K562 (cell line): ENCODE results near the gene SIM1. TPM values are rescaled to one million over a fixed set of nuclear protein-coding genes. Genes with fewer than 3 reads are reported as not detected.

ENCODE experiments used
- ATAC-seq: fragments of 200-7000 bp; cut with Tn5 transposase; 3 replicates; pipeline ENCODE4 v1.9.1; 2020; ENCODE audit warnings: moderate library complexity
- BruUV-seq: library from RNA; stranded (reverse); fragments of 400-500 nt; replicated peaks from 2 replicates; lab custom pipeline; 2021; lab: Mats Ljungman, UMichigan
- CTCF ChIA-PET: fragments of 300-600 bp; formaldehyde crosslinking; extraction: SDS; loops from one replicate; lab custom pipeline; 2021; ENCODE audit warnings: low intra/inter-chr PET ratio; lab: Yijun Ruan, JAX
- POLR2A ChIA-PET: fragments of 300-600, 350-650 bp; sonication (Branson Sonifier 250); formaldehyde crosslinking; extraction: SDS; loops from one replicate; lab custom pipeline; 2021; ENCODE audit warnings: antibody characterized with exemption, inconsistent platforms; lab: Yijun Ruan, JAX
- DNase-seq, 4 experiments: peaks; one replicate each; pipeline versions ENCODE4 v3.0.0 to v3.0.0-alpha.2; 2011 to 2018; ENCODE audit warnings: low spot score in 3 of 4, mixed read lengths in 3 of 4; ENCODE audit errors: extremely low read depth in 1 of 4
- FAIRE-seq: peaks from 2 replicates; lab custom pipeline; 2011; peaks lifted over from hg19 to GRCh38; lab: Jason Lieb, UNC
- H2AFZ ChIP-seq: 2 replicates; pipeline ENCODE4 v1.6.0; 2011; ENCODE audit warnings: low read depth, low read length, control low read depth, inconsistent platforms
- H3K27ac ChIP-seq: fragments of 200-600 bp; 3 replicates; pipeline ENCODE4 v1.8.0; 2011; ENCODE audit warnings: low read depth, mild to moderate bottlenecking, control low read depth, inconsistent platforms, low read length, moderate library complexity, mixed read lengths; ENCODE audit errors: extremely low read depth
- H3K27me3 ChIP-seq, 2 experiments: fragments of 300-600 bp in 1 of 2; 2 replicates in 1 of 2; 3 replicates in 1 of 2; pipeline versions ENCODE4 v1.6.0 to v1.8.0; 2011; ENCODE audit warnings: inconsistent platforms in 2 of 2, low read length in 2 of 2, mild to moderate bottlenecking in 1 of 2, mixed read lengths in 1 of 2, moderate library complexity in 1 of 2; ENCODE audit not compliant: control insufficient read depth in 2 of 2, insufficient read depth in 2 of 2
- H3K36me3 ChIP-seq: fragments of 300-600 bp; 3 replicates; pipeline ENCODE4 v1.8.0; 2011; ENCODE audit warnings: mild to moderate bottlenecking, low read length, inconsistent platforms; ENCODE audit not compliant: control insufficient read depth, insufficient read depth
- H3K4me1 ChIP-seq, 2 experiments: fragments of 200-600 bp in 1 of 2; replicated peaks in 1 of 2; 2 replicates in 1 of 2; 3 replicates in 1 of 2; pipeline versions ENCODE4 v1.5.1 to v1.8.0; 2011; ENCODE audit warnings: inconsistent platforms in 2 of 2, low read length in 2 of 2, mild to moderate bottlenecking in 1 of 2, mixed read lengths in 1 of 2, moderate library complexity in 1 of 2; ENCODE audit not compliant: control insufficient read depth in 2 of 2, insufficient read depth in 2 of 2
- H3K4me2 ChIP-seq: 2 replicates; pipeline ENCODE4 v1.6.1; 2011; ENCODE audit warnings: low read length, control low read depth, inconsistent platforms, mixed read lengths; ENCODE audit not compliant: insufficient read depth
- H3K4me3 ChIP-seq: fragments of 200-600 bp; sonication (generic), shearing (Covaris generic); 2 replicates; pipeline ENCODE4 v1.5.1; 2016; ENCODE audit warnings: control low read depth, inconsistent platforms
- H3K79me2 ChIP-seq: fragments of 200-600 bp; 3 replicates; pipeline ENCODE4 v1.8.0; 2011; ENCODE audit warnings: low read length, inconsistent platforms; ENCODE audit not compliant: control insufficient read depth, insufficient read depth
- H3K9ac ChIP-seq, 2 experiments: 2 replicates each; pipeline versions ENCODE4 v1.6.0 to v1.6.1; 2011; ENCODE audit warnings: low read depth in 2 of 2, low read length in 2 of 2, control low read depth in 1 of 2, inconsistent platforms in 1 of 2, mild to moderate bottlenecking in 1 of 2, mixed read lengths in 1 of 2; ENCODE audit not compliant: insufficient read depth in 1 of 2
- H3K9me1 ChIP-seq: one replicate; pipeline ENCODE4 v1.6.0; 2011; ENCODE audit warnings: inconsistent platforms, mild to moderate bottlenecking, low read length, moderate library complexity; ENCODE audit not compliant: control insufficient read depth, insufficient read depth
- H3K9me3 ChIP-seq: replicated peaks from 2 replicates; pipeline ENCODE4 v1.5.1; 2011; ENCODE audit warnings: low read depth, low read length, inconsistent platforms; ENCODE audit not compliant: control insufficient read depth, insufficient read depth
- H4K20me1 ChIP-seq: replicated peaks from 2 replicates; pipeline ENCODE4 v1.6.1; 2011; ENCODE audit warnings: low read length, inconsistent platforms, mixed read lengths; ENCODE audit not compliant: control insufficient read depth, insufficient read depth
- DIDO1 ChIP-seq: fragments of 450-650 bp; IDR thresholded peaks from 2 replicates; pipeline ENCODE4 v1.6.1; 2016; ENCODE audit warnings: low read depth, missing biosample characterization, missing genetic modification characterization
- ELF2 ChIP-seq: fragments of 250-450 bp; sonication (Bioruptor Pico); IDR thresholded peaks from 2 replicates; pipeline ENCODE4 v1.5.0; 2021; ENCODE audit warnings: mild to moderate bottlenecking
- KLF1 ChIP-seq: fragments of 450-650 bp; IDR thresholded peaks from 2 replicates; pipeline ENCODE4 v1.6.1; 2016; ENCODE audit warnings: missing genetic modification characterization, missing compliant biosample characterization
- MCM7 ChIP-seq, 2 experiments: fragments of 450-650 bp; IDR thresholded peaks; 2 replicates each; pipeline ENCODE4 v1.6.1; 2016 to 2018
- NR2C1 ChIP-seq, 2 experiments: fragments of 450-650 bp; IDR thresholded peaks; 2 replicates each; pipeline ENCODE4 v1.6.1; 2017; ENCODE audit warnings: mild to moderate bottlenecking in 2 of 2, antibody characterized with exemption in 1 of 2, inconsistent platforms in 1 of 2, missing compliant biosample characterization in 1 of 2, missing genetic modification characterization in 1 of 2
- NUFIP1 ChIP-seq: fragments of 450-650 bp; IDR thresholded peaks from 2 replicates; pipeline ENCODE4 v1.6.1; 2018; ENCODE audit not compliant: partially characterized antibody
- THRAP3 ChIP-seq: fragments of 450-650 bp; IDR thresholded peaks from 2 replicates; pipeline ENCODE4 v1.6.1; 2016; ENCODE audit warnings: mild to moderate bottlenecking, inconsistent platforms, borderline replicate concordance
- WGBS: fragments of 100-300 bp; shearing (Covaris generic); methylation state at CpG from one replicate; pipeline ENCODE4 v1.1.6; 2016; ENCODE audit warnings: low coverage, mixed read lengths; ENCODE audit not compliant: insufficient coverage; ENCODE audit errors: missing lambda C conversion rate; 5-methylcytosine and 5-hydroxymethylcytosine counted together
- in situ Hi-C: fragments of 300-500 bp; cut with MboI; formaldehyde crosslinking; loops from 4 replicates; pipeline ENCODE4 v1.15.0; 2018; ENCODE audit warnings: inconsistent platforms, mixed read lengths
- intact Hi-C: fragments of 100-400 bp; cut with micrococcal nuclease; formaldehyde crosslinking; loops from 2 replicates; pipeline ENCODE4 v1.14.2; 2022
- polyA plus RNA-seq, 8 experiments: library from polyadenylated mRNA; depleted of rRNA in 4 of 8; stranded (reverse) in 5 of 8; unstranded in 3 of 8; fragments of >200 nt; fragmentation: Nextera tagmentation in 2 of 8; fragmentation: Illumina TruSeq in 1 of 8; extraction: Ambion mirVana in 2 of 8; extraction: Trizol in 1 of 8; gene quantifications; 2 replicates each; pipeline versions ENCODE4 v1.2.1 to v1.2.3, GENCODE V29; 2011 to 2014; ENCODE audit warnings: inconsistent platforms in 1 of 8, missing spikeins in 1 of 8
- total RNA-seq, 7 experiments: library from RNA; depleted of rRNA in 6 of 7; stranded (reverse); fragments of >200 nt in 6 of 7; fragmentation: Illumina TruSeq in 2 of 7; extraction: Trizol in 2 of 7; gene quantifications; 2 replicates each; pipeline versions ENCODE4 v1.2.1 to v1.2.3, GENCODE V29; 2011 to 2021; ENCODE audit warnings: low replicate concordance in 1 of 7

Gene SIM1
- total and polyA plus RNA-seq, 9 of the 15 experiments (the other 6 are each of a cell fraction or from before 2014, with no cell fraction given): not detected

- Histone ChIP-seq H3K4me2 (no peak overlapping the region), H3K9me3 (no peaks in the 10 kb centered on the region), H3K4me3 (no peak overlapping the region), H3K9me1 (no peaks in the 10 kb centered on the region), H3K9ac (no peak overlapping the region), H2AFZ (no peak overlapping the region), H4K20me1 (no peaks in the 10 kb centered on the region), H3K79me2 (no peaks in the 10 kb centered on the region), H3K4me1 (no peaks in the 10 kb centered on the region), H3K36me3 (no peaks in the 10 kb centered on the region), H3K27ac (no peak overlapping the region), H3K27me3 (peaks cover 10 to 20% of the 10 kb centered on the region in 2 experiments)
- no peak for FAIRE-seq
- BruUV-seq: no TSS peak
- no peak for TF ChIP-seq MCM7 (IDR thresholded peaks at IDR 0.05)
- TF ChIP-seq NUFIP1: no peak
- no peak for TF ChIP-seq ELF2 (CRISPR knock-in tag)
- no peak for TF ChIP-seq DIDO1
- TF ChIP-seq NR2C1 (IDR thresholded peaks at IDR 0.05): no peak
- no peak for TF ChIP-seq NR2C1 (tag; IDR thresholded peaks at IDR 0.05)
- TF ChIP-seq THRAP3: no peak
- TF ChIP-seq KLF1 (tag): no peak
- intact Hi-C loops: no loop called here
- no peak for DNase-seq
- CTCF ChIA-PET: no interaction called here
- POLR2A ChIA-PET: no interaction called here
- no peak for ATAC-seq
- in situ Hi-C loops: loop anchor here (10.0 kb wide), 1 partner anchor 608 kb away; no protein-coding TSS in a partner anchor
- 0% methylated on average over 3 of the region's 3 CpGs for WGBS
Observed at GRCh38 chr6:100472674-100473073, 8.0 kb upstream of the SIM1 start.
